Neural cell (in vitro differentiated cells): ENCODE measurements around the gene CAST. TPM values are rescaled to one million over a fixed set of nuclear protein-coding genes. Genes with fewer than 3 reads are reported as not detected.

Experiments used
- H2AFZ ChIP-seq: fragments of 200-600, 300-800 bp; sonication (generic), shearing (Covaris generic); 2 replicates; pipeline ENCODE4 v1.6.0; 2014; ENCODE audit warnings: low read depth, mild to moderate bottlenecking, antibody characterized with exemption, low read length, moderate library complexity
- H3F3A ChIP-seq: fragments of 200-600 bp; shearing (Covaris generic); 2 replicates; pipeline ENCODE4 v1.6.1; 2016; ENCODE audit warnings: mild to moderate bottlenecking, moderate library complexity, mixed read lengths, antibody characterized with exemption, low read length; ENCODE audit not compliant: insufficient read depth, poor library complexity, severe bottlenecking
- H3K27ac ChIP-seq: fragments of 200-600, 300-800 bp; sonication (generic), shearing (Covaris generic); 2 replicates; pipeline ENCODE4 v1.5.1; 2014; ENCODE audit warnings: mild to moderate bottlenecking, low read length, moderate library complexity
- H3K27me3 ChIP-seq: fragments of 300-800, 200-600 bp; sonication (generic), shearing (Covaris generic); 2 replicates; pipeline ENCODE4 v1.6.0; 2014; ENCODE audit warnings: mild to moderate bottlenecking, low read depth, low read length, moderate library complexity; ENCODE audit not compliant: insufficient read depth
- H3K36me3 ChIP-seq: fragments of 300-800, 200-600 bp; sonication (generic), shearing (Covaris generic); 2 replicates; pipeline ENCODE4 v1.5.1; 2014; ENCODE audit warnings: mild to moderate bottlenecking, antibody characterized with exemption, low read length, moderate library complexity; ENCODE audit not compliant: insufficient read depth
- H3K4me2 ChIP-seq: fragments of 300-800, 200-600 bp; sonication (generic), shearing (Covaris generic); 2 replicates; pipeline ENCODE4 v1.6.0; 2014; ENCODE audit warnings: mild to moderate bottlenecking, low read length
- H3K4me3 ChIP-seq: fragments of 300-800, 200-600 bp; sonication (generic), shearing (Covaris generic); 2 replicates; pipeline ENCODE4 v1.5.1; 2014; ENCODE audit warnings: mild to moderate bottlenecking, low read length, moderate library complexity
- H3K79me2 ChIP-seq: fragments of 200-600 bp; shearing (Covaris generic); replicated peaks from 2 replicates; pipeline ENCODE4 v1.6.0; 2014; ENCODE audit warnings: mild to moderate bottlenecking, low read length, moderate library complexity; ENCODE audit not compliant: insufficient read depth
- H3K9ac ChIP-seq: fragments of 300-800, 200-600 bp; sonication (generic), shearing (Covaris generic); 2 replicates; pipeline ENCODE4 v1.6.1; 2016; ENCODE audit warnings: mild to moderate bottlenecking, low read length, mixed read lengths
- H3K9me2 ChIP-seq: fragments of 200-600 bp; shearing (Covaris generic); 2 replicates; pipeline ENCODE4 v1.6.1; 2016; ENCODE audit warnings: mild to moderate bottlenecking, low read length, mixed read lengths; ENCODE audit not compliant: insufficient read depth
- H3K9me3 ChIP-seq: fragments of 200-600, 300-800 bp; sonication (generic), shearing (Covaris generic); 2 replicates; pipeline ENCODE4 v1.6.1; 2016; ENCODE audit warnings: mild to moderate bottlenecking, mixed run types, low read length, moderate library complexity, mixed read lengths
- H4K20me1 ChIP-seq: fragments of 200-600 bp; shearing (Covaris generic); 2 replicates; pipeline ENCODE4 v1.6.1; 2016; ENCODE audit warnings: mild to moderate bottlenecking, mixed run types; ENCODE audit not compliant: insufficient read depth
- EP300 ChIP-seq: fragments of 450-650 bp; conservative IDR thresholded peaks from 2 replicates; pipeline ENCODE4 v1.6.1; 2014; ENCODE audit warnings: antibody characterized with exemption, mild to moderate bottlenecking, moderate library complexity; ENCODE audit not compliant: poor library complexity, severe bottlenecking
- EZH2 ChIP-seq: fragments of 200-600, 300-800 bp; shearing (Covaris generic), sonication (generic); IDR thresholded peaks from 2 replicates; pipeline ENCODE4 v1.6.1; 2014; ENCODE audit warnings: antibody characterized with exemption, low read length, borderline replicate concordance, mild to moderate bottlenecking; ENCODE audit not compliant: insufficient read depth, poor library complexity, severe bottlenecking
- MXI1 ChIP-seq: fragments of 450-650 bp; conservative IDR thresholded peaks from 2 replicates; pipeline ENCODE4 v1.6.1; 2014; ENCODE audit warnings: antibody characterized with exemption, mild to moderate bottlenecking; ENCODE audit not compliant: poor library complexity, severe bottlenecking
- POLR2AphosphoS5 ChIP-seq: IDR thresholded peaks from 2 replicates; pipeline ENCODE4 v1.6.1; 2012
- RAD21 ChIP-seq: fragments of 450-650 bp; conservative IDR thresholded peaks from 2 replicates; pipeline ENCODE4 v1.6.1; 2014; ENCODE audit warnings: antibody characterized with exemption, mild to moderate bottlenecking, moderate library complexity
- SMC3 ChIP-seq: fragments of 450-650 bp; conservative IDR thresholded peaks from 2 replicates; pipeline ENCODE4 v1.6.1; 2014; ENCODE audit warnings: antibody characterized with exemption, mild to moderate bottlenecking, moderate library complexity; ENCODE audit not compliant: poor library complexity
- TAF1 ChIP-seq: IDR thresholded peaks from 2 replicates; pipeline ENCODE4 v1.6.1; 2012; ENCODE audit warnings: low read depth
- polyA plus RNA-seq: library from polyadenylated mRNA; depleted of rRNA; stranded (reverse); fragments of >200 nt; gene quantifications from 2 replicates; pipeline ENCODE4 v1.2.3, GENCODE V29; 2014
- TF ChIP-seq, protein P1 (sequence below): IDR thresholded peaks from 2 replicates; pipeline ENCODE4 v1.6.1; 2012; ENCODE audit warnings: borderline replicate concordance
- TF ChIP-seq, protein P2 (sequence below): fragments of 450-650 bp; IDR thresholded peaks from 2 replicates; pipeline ENCODE4 v1.5.1; 2014; ENCODE audit warnings: antibody characterized with exemption, mild to moderate bottlenecking, moderate library complexity; ENCODE audit not compliant: poor library complexity, severe bottlenecking

CAST gene
- polyA plus RNA-seq, 1 donor from 2014 or later, result 8.4 TPM

DNA sequence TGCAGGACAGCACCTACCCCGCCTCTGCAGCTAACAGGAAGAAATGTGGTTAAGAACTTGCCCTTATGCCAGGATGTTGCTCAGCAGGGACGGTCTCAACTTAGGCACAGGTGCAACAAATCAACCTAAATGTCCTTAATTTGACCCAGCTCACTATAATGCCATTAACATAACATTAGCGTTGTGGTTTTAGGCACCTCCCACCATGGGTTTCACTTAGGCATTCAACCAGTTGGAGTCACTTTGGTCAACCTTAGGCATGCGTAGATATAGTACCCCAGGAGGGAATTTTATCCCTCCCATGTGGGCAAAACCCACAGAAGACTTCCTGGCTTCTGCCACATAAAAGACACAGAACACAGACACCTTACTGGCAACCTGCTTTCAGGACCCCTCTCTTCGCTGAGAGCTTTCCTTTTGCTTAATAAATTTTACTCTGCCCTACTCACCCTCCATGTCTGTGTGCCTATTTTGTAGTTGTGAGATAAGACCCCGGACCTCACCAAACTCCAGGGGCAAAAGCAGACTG lies 154.3 kb downstream of the CAST start:
- H3K4me2 ChIP-seq, result no peak overlapping the region
- H3K79me2 ChIP-seq, result no peaks in the 10 kb centered on the region
- no peaks in the 10 kb centered on the region for H4K20me1 ChIP-seq
- no peaks in the 10 kb centered on the region for H3K9me3 ChIP-seq
- H3K36me3 ChIP-seq, result no peaks in the 10 kb centered on the region
- no peak overlapping the region for H3K4me3 ChIP-seq
- no peak overlapping the region for H3K27ac ChIP-seq
- no peaks in the 10 kb centered on the region for H3F3A ChIP-seq
- no peak overlapping the region for H2AFZ ChIP-seq
- TF ChIP-seq TAF1 (no peak), POLR2AphosphoS5 (no peak), MXI1 (no peak), RAD21 (no peak), SMC3 (no peak), EP300 (no peak), EZH2 (no peak)
- TF ChIP-seq, protein P1, sequence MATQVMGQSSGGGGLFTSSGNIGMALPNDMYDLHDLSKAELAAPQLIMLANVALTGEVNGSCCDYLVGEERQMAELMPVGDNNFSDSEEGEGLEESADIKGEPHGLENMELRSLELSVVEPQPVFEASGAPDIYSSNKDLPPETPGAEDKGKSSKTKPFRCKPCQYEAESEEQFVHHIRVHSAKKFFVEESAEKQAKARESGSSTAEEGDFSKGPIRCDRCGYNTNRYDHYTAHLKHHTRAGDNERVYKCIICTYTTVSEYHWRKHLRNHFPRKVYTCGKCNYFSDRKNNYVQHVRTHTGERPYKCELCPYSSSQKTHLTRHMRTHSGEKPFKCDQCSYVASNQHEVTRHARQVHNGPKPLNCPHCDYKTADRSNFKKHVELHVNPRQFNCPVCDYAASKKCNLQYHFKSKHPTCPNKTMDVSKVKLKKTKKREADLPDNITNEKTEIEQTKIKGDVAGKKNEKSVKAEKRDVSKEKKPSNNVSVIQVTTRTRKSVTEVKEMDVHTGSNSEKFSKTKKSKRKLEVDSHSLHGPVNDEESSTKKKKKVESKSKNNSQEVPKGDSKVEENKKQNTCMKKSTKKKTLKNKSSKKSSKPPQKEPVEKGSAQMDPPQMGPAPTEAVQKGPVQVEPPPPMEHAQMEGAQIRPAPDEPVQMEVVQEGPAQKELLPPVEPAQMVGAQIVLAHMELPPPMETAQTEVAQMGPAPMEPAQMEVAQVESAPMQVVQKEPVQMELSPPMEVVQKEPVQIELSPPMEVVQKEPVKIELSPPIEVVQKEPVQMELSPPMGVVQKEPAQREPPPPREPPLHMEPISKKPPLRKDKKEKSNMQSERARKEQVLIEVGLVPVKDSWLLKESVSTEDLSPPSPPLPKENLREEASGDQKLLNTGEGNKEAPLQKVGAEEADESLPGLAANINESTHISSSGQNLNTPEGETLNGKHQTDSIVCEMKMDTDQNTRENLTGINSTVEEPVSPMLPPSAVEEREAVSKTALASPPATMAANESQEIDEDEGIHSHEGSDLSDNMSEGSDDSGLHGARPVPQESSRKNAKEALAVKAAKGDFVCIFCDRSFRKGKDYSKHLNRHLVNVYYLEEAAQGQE, result no peak
- TF ChIP-seq, protein P2, sequence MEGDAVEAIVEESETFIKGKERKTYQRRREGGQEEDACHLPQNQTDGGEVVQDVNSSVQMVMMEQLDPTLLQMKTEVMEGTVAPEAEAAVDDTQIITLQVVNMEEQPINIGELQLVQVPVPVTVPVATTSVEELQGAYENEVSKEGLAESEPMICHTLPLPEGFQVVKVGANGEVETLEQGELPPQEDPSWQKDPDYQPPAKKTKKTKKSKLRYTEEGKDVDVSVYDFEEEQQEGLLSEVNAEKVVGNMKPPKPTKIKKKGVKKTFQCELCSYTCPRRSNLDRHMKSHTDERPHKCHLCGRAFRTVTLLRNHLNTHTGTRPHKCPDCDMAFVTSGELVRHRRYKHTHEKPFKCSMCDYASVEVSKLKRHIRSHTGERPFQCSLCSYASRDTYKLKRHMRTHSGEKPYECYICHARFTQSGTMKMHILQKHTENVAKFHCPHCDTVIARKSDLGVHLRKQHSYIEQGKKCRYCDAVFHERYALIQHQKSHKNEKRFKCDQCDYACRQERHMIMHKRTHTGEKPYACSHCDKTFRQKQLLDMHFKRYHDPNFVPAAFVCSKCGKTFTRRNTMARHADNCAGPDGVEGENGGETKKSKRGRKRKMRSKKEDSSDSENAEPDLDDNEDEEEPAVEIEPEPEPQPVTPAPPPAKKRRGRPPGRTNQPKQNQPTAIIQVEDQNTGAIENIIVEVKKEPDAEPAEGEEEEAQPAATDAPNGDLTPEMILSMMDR, result no peak
- no peak overlapping the region for H3K9ac ChIP-seq
- H3K9me2 ChIP-seq, result no peaks in the 10 kb centered on the region
- H3K27me3 ChIP-seq, result no peaks in the 10 kb centered on the region

DNA sequence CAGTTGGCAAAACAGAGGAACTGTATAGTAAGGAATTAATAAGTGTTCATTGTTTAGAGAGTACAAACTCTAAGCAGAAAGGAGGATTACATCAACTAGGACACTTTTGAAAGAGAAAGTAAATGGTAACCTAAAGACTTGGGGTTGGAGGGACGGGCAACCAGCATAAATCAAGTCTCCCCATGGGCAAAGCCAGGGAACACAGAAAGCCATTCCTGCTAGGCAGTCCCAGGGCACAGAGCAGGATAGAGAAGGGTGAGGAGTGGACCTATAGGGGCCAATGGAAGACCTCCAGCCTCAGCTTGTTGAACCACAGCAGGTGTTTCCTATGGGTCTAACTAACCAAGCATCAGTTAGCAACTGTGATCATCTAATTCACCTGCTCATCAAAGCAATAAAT lies 154.8 kb downstream of the CAST start:
- Histone ChIP-seq H3K27me3 (no peaks in the 10 kb centered on the region), H3K9me3 (no peaks in the 10 kb centered on the region), H3K4me2 (no peak overlapping the region), H3K36me3 (no peaks in the 10 kb centered on the region), H3K4me3 (no peak overlapping the region), H4K20me1 (no peaks in the 10 kb centered on the region), H3K9ac (no peak overlapping the region), H3F3A (no peaks in the 10 kb centered on the region), H2AFZ (no peak overlapping the region), H3K79me2 (no peaks in the 10 kb centered on the region), H3K9me2 (no peaks in the 10 kb centered on the region), H3K27ac (no peak overlapping the region)
- TF ChIP-seq EZH2 (no peak), POLR2AphosphoS5 (no peak), EP300 (no peak)
- TF ChIP-seq, protein P2, result no peak
